Measurements from ENCODE around the gene SEPTIN10. TPM values are rescaled to one million over a fixed set of nuclear protein-coding genes. Genes with fewer than 3 reads are reported as not detected.

The SEPTIN10 gene
- total RNA-seq, 1 experiment from 2014 or later = 113 TPM

DNA sequence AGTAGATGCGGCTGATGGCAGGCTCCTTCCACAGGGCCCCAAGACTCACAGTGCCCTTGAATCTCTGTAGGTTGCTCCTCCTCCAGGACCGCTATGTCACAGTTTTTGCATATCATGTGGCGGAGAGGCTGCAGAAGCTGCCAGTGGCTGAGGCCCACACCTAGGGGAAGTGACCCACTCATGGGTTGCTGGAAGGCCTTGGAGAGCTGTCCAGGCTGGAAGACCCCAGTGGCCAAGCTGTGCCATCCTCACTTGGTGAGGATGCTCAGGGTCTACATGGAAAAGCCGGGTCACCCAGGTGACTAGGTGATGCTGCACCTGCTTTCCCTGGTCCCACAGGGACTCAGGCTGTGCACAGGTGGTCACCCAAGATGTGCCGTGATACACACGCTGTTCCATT is 90.6 kb downstream of the SEPTIN10 start (continued):
- no peak for TF ChIP-seq YY1 (IDR thresholded peaks at IDR 0.05; ENCODE audit: extremely low read depth, insufficient replicate concordance, low read depth, low read length)
- TF ChIP-seq, protein P1, sequence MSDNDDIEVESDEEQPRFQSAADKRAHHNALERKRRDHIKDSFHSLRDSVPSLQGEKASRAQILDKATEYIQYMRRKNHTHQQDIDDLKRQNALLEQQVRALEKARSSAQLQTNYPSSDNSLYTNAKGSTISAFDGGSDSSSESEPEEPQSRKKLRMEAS (IDR thresholded peaks at IDR 0.05) = no peak

DNA sequence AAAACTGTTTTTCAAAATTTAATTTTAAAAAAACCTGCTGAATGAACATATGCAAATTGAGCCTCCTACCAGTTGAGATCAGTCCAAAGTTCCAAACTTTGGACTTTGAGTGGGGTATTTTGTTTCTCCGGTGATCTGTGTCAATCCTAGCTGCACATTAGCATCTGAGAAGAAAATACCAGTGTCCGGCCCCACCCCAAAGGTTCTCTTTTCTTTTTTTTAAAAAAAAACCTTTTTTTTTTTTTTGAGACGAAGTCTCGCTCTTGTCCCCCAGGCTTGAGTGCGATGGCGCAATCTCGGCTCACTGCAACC is 91.7 kb downstream of the SEPTIN10 start:
- no peaks in the 10 kb centered on the region for H3K79me2 ChIP-seq (ENCODE audit: insufficient read depth, low read length)
- POLR2A ChIA-PET = no interaction called here
- no peak overlapping the region for H3K27ac ChIP-seq (ENCODE audit: low read depth, low read length)
- TF ChIP-seq RAD21 (IDR thresholded peaks at IDR 0.05; ENCODE audit: low read depth) (no peak), ELF1 (IDR thresholded peaks at IDR 0.05; ENCODE audit: borderline replicate concordance, low read depth) (no peak), POLR2AphosphoS5 (IDR thresholded peaks at IDR 0.05; ENCODE audit: low read depth, low read length) (no peak), YY1 (IDR thresholded peaks at IDR 0.05; ENCODE audit: extremely low read depth, insufficient replicate concordance, low read depth, low read length) (no peak), EZH2phosphoT487 (IDR thresholded peaks at IDR 0.05; ENCODE audit: borderline replicate concordance) (no peak), POLR2A (IDR thresholded peaks at IDR 0.05; ENCODE audit: borderline replicate concordance, extremely low read depth, insufficient read depth, insufficient read length) (no peak), CBX3 (IDR thresholded peaks at IDR 0.05; ENCODE audit: low read depth) (no peak), ZFX (IDR thresholded peaks at IDR 0.05) (no peak), JUND (IDR thresholded peaks at IDR 0.05) (no peak), CEBPB (IDR thresholded peaks at IDR 0.05; ENCODE audit: low read depth) (no peak), ZBTB33 (IDR thresholded peaks at IDR 0.05; ENCODE audit: extremely low read depth, insufficient replicate concordance, low read length) (no peak)
- TF ChIP-seq, protein P2, sequence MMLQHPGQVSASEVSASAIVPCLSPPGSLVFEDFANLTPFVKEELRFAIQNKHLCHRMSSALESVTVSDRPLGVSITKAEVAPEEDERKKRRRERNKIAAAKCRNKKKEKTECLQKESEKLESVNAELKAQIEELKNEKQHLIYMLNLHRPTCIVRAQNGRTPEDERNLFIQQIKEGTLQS (IDR thresholded peaks at IDR 0.05) = no peak
- TF ChIP-seq, protein P3, sequence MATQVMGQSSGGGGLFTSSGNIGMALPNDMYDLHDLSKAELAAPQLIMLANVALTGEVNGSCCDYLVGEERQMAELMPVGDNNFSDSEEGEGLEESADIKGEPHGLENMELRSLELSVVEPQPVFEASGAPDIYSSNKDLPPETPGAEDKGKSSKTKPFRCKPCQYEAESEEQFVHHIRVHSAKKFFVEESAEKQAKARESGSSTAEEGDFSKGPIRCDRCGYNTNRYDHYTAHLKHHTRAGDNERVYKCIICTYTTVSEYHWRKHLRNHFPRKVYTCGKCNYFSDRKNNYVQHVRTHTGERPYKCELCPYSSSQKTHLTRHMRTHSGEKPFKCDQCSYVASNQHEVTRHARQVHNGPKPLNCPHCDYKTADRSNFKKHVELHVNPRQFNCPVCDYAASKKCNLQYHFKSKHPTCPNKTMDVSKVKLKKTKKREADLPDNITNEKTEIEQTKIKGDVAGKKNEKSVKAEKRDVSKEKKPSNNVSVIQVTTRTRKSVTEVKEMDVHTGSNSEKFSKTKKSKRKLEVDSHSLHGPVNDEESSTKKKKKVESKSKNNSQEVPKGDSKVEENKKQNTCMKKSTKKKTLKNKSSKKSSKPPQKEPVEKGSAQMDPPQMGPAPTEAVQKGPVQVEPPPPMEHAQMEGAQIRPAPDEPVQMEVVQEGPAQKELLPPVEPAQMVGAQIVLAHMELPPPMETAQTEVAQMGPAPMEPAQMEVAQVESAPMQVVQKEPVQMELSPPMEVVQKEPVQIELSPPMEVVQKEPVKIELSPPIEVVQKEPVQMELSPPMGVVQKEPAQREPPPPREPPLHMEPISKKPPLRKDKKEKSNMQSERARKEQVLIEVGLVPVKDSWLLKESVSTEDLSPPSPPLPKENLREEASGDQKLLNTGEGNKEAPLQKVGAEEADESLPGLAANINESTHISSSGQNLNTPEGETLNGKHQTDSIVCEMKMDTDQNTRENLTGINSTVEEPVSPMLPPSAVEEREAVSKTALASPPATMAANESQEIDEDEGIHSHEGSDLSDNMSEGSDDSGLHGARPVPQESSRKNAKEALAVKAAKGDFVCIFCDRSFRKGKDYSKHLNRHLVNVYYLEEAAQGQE (IDR thresholded peaks at IDR 0.05; ENCODE audit: low read depth) = no peak
- no peak for ATAC-seq
- CTCF ChIA-PET = interaction anchor here (1.2 kb wide), 1 partner anchor 12 kb away, joined by 4 read pairs; no protein-coding TSS in a partner anchor
- RAD21 ChIA-PET (ENCODE audit: low non-redundant PET in 1 of 2, low total read pairs in 2 of 2, uncharacterized antibody in 2 of 2, unreplicated experiment in 2 of 2) = no interaction called here
- no peak overlapping the region for H3K4me2 ChIP-seq (ENCODE audit: low read length)
- H3K9me3 ChIP-seq (ENCODE audit: control insufficient read depth in 1 of 2, insufficient read depth in 1 of 2, low read depth in 1 of 2, low read length in 2 of 2) = no peaks in the 10 kb centered on the region
- H3K27me3 ChIP-seq (ENCODE audit: insufficient read depth, low read length) = no peaks in the 10 kb centered on the region
- BruUV-seq (replicated peaks) = no TSS peak
- H3K36me3 ChIP-seq (ENCODE audit: control insufficient read depth in 1 of 2, insufficient read depth in 2 of 2, low read length in 2 of 2) = no peaks in the 10 kb centered on the region
- no peak overlapping the region for H2AFZ ChIP-seq (ENCODE audit: low read depth, low read length, poor library complexity, severe bottlenecking)
- H3K4me1 ChIP-seq (ENCODE audit: control insufficient read depth in 1 of 2, insufficient read depth in 2 of 2, low read length in 2 of 2) = peaks cover 0 to 6% of the 10 kb centered on the region in 2 experiments; a peak in 1 of 4 replicates
- H3K9ac ChIP-seq (ENCODE audit: low read length) = no peak overlapping the region
- intact Hi-C loops (cut with micrococcal nuclease) = no loop called here
- H4K20me1 ChIP-seq (ENCODE audit: insufficient read depth) = no peaks in the 10 kb centered on the region
- no peak overlapping the region for H3K4me3 ChIP-seq (replicated peaks in 1 of 2; ENCODE audit: low read depth in 1 of 2, low read length in 2 of 2)
- DNase-seq (ENCODE audit: low read depth, low spot score) = no peak
- no peaks in the 10 kb centered on the region for H3K9me2 ChIP-seq (ENCODE audit: insufficient read depth)
